Measurements from ENCODE around the gene SMYD3. TPM values are rescaled to one million over a fixed set of nuclear protein-coding genes. Genes with fewer than 3 reads are reported as not detected.
"Not testable (repeated sequence)": the region's sequence is repeated elsewhere in the genome, so short reads cannot be mapped to it uniquely, and the experiment has no call there.

The SMYD3 gene
- total and polyA plus RNA-seq, 5 donors from 2014 or later: 17.7 to 36.6 (median 28.9) TPM

GRCh38 chr1:245774931-245775330, 732.1 kb downstream of the SMYD3 start:
- not testable (repeated sequence) for H3K27me3 Mint-ChIP-seq; H3K36me3 Mint-ChIP-seq; H3K27ac ChIP-seq (ENCODE audit: insufficient read depth, low read length, poor library complexity, severe bottlenecking)

GRCh38 chr1:245774196-245774595, 732.9 kb downstream of the SMYD3 start:
- Histone ChIP-seq H3K27ac (ENCODE audit: insufficient read depth, low read length, poor library complexity, severe bottlenecking) (no peak overlapping the region), H3K27me3 (ENCODE audit: control insufficient read depth, insufficient read depth, low read length) (no peaks in the 10 kb centered on the region), H3K36me3 (ENCODE audit: control insufficient read depth, insufficient read depth, low read length) (peaks cover 2% of the 10 kb centered on the region), H3K9me3 (ENCODE audit: control insufficient read depth in 2 of 2, low read length in 2 of 2) (no peaks in the 10 kb centered on the region), H3K4me1 (ENCODE audit: control insufficient read depth, insufficient read depth, low read length, poor library complexity, severe bottlenecking) (no peaks in the 10 kb centered on the region), H3K4me3 (ENCODE audit: low read depth, low read length) (no peak overlapping the region)
- no peak overlapping the region for H3K27ac Mint-ChIP-seq
- peaks cover 0 to 1% (median 0%) of the 10 kb centered on the region in 7 donors for H3K9me3 Mint-ChIP-seq
- no peak for ATAC-seq (ENCODE audit: low read depth in 2 of 2)
- H3K27me3 Mint-ChIP-seq: no peaks in the 10 kb centered on the region
- H3K4me3 Mint-ChIP-seq: no peak overlapping the region
- DNase-seq: no peak
- H3K4me1 Mint-ChIP-seq: peaks cover 0 to 5% (median under 1%) of the 10 kb centered on the region in 4 donors
- peaks cover 10% of the 10 kb centered on the region for H3K36me3 Mint-ChIP-seq

More at GRCh38 chr1:245774931-245775330, 732.1 kb downstream of the SMYD3 start:
- H3K9me3 Mint-ChIP-seq; H3K4me3 Mint-ChIP-seq; H3K27ac Mint-ChIP-seq; H3K4me1 Mint-ChIP-seq; ATAC-seq (ENCODE audit: low read depth in 2 of 2); H3K9me3 ChIP-seq (ENCODE audit: control insufficient read depth in 2 of 2, low read length in 2 of 2); DNase-seq; H3K36me3 ChIP-seq (ENCODE audit: control insufficient read depth, insufficient read depth, low read length); H3K4me3 ChIP-seq (ENCODE audit: low read depth, low read length); H3K27me3 ChIP-seq (ENCODE audit: control insufficient read depth, insufficient read depth, low read length); H3K4me1 ChIP-seq (ENCODE audit: control insufficient read depth, insufficient read depth, low read length, poor library complexity, severe bottlenecking): not testable (repeated sequence)

DNA sequence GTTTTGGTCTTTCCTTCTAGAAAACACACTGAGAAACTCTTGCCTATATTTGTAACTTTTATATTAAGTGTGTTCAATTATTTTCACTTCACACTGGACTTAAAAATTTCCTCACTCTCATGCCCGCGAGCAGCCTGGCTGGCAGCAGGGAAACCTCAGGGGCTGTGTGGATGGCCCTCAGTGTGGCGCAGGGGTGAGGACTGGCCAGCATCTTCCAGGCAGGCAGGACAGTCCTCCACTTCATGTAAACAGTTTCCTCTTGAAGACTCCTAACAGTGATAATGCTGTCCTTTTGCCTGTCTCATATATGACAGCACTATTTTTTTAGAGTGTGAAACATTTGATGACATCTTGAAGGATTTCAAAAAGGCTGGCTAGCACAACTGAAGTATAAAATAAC, 733.7 kb downstream of the SMYD3 start:
- Histone ChIP-seq H3K27ac (ENCODE audit: insufficient read depth, low read length, poor library complexity, severe bottlenecking) (no peak overlapping the region), H3K36me3 (ENCODE audit: control insufficient read depth, insufficient read depth, low read length) (peaks cover 2% of the 10 kb centered on the region), H3K4me3 (ENCODE audit: low read depth, low read length) (no peak overlapping the region), H3K27me3 (ENCODE audit: control insufficient read depth, insufficient read depth, low read length) (no peaks in the 10 kb centered on the region), H3K9me3 (ENCODE audit: control insufficient read depth in 2 of 2, low read length in 2 of 2) (no peaks in the 10 kb centered on the region), H3K4me1 (ENCODE audit: control insufficient read depth, insufficient read depth, low read length, poor library complexity, severe bottlenecking) (no peaks in the 10 kb centered on the region)
- Mint-ChIP-seq H3K27me3 (no peaks in the 10 kb centered on the region), H3K27ac (no peak overlapping the region), H3K36me3 (peaks cover 11% of the 10 kb centered on the region), H3K4me1 (peaks cover 0 to 5% (median under 1%) of the 10 kb centered on the region in 4 donors), H3K4me3 (no peak overlapping the region), H3K9me3 (no peaks in the 10 kb centered on the region)
- no peak for ATAC-seq (ENCODE audit: low read depth in 2 of 2)
- no peak for DNase-seq

DNA sequence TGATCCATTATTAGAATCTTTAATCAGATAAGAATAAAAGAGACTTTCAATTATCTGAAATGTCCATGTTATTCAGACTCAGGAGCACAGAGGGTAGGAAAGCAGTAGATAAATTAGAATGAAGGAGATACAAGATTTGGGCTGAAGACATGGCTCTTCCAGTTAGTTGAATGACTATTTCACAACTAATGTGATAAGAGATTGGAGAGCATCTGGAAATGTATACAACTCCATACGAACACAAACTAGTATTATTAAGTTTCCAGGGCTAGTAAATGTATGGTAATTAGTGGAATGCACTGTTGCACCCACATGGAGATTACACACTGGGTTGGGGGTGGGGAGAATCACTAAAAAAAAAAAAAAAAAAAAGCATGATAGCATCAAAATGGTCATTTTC, 734.3 kb downstream of the SMYD3 start:
- no peaks in the 10 kb centered on the region for H3K27me3 Mint-ChIP-seq
- no peak for ATAC-seq (ENCODE audit: low read depth in 2 of 2)
- H3K36me3 Mint-ChIP-seq: peaks cover 15% of the 10 kb centered on the region

DNA sequence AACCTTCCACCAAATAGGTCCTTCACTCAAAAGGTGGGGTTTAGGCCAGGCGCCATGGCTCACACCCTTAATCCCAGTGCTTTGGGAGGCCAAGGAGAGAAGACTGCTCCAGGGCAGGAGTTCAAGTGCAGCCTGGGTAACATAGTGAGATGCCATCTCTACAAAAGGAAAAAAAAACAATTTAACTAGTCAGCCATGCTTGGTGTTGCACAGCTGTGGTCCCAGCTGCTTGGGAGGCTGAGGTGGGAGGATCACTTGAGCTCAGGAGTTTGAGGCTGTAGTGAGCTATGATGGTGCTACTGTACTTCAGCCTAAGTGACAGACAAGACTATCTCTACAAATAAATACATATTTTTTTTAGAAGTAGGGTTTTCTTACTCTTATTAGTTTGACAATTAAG, 734.8 kb downstream of the SMYD3 start:
- Histone ChIP-seq H3K36me3 (ENCODE audit: control insufficient read depth, insufficient read depth, low read length) (peaks cover 2% of the 10 kb centered on the region), H3K4me3 (ENCODE audit: low read depth, low read length) (no peak overlapping the region), H3K27me3 (ENCODE audit: control insufficient read depth, insufficient read depth, low read length) (no peaks in the 10 kb centered on the region), H3K4me1 (ENCODE audit: control insufficient read depth, insufficient read depth, low read length, poor library complexity, severe bottlenecking) (no peaks in the 10 kb centered on the region), H3K27ac (ENCODE audit: insufficient read depth, low read length, poor library complexity, severe bottlenecking) (no peak overlapping the region), H3K9me3 (ENCODE audit: control insufficient read depth in 2 of 2, low read length in 2 of 2) (no peaks in the 10 kb centered on the region)
- Mint-ChIP-seq H3K4me1 (peaks cover 0 to 5% (median under 1%) of the 10 kb centered on the region in 4 donors), H3K27me3 (no peaks in the 10 kb centered on the region), H3K27ac (no peak overlapping the region), H3K4me3 (no peak overlapping the region), H3K9me3 (no peaks in the 10 kb centered on the region), H3K36me3 (peaks cover 14% of the 10 kb centered on the region)
- ATAC-seq (ENCODE audit: low read depth in 2 of 2) (no peak), DNase-seq (no peak)

More for the DNA sequence above, 734.3 kb downstream of the SMYD3 start:
- Histone ChIP-seq H3K9me3 (ENCODE audit: control insufficient read depth in 2 of 2, low read length in 2 of 2) (no peaks in the 10 kb centered on the region), H3K27me3 (ENCODE audit: control insufficient read depth, insufficient read depth, low read length) (no peaks in the 10 kb centered on the region), H3K4me1 (ENCODE audit: control insufficient read depth, insufficient read depth, low read length, poor library complexity, severe bottlenecking) (no peaks in the 10 kb centered on the region), H3K27ac (ENCODE audit: insufficient read depth, low read length, poor library complexity, severe bottlenecking) (no peak overlapping the region), H3K36me3 (ENCODE audit: control insufficient read depth, insufficient read depth, low read length) (peaks cover 2% of the 10 kb centered on the region), H3K4me3 (ENCODE audit: low read depth, low read length) (no peak overlapping the region)
- Mint-ChIP-seq H3K4me1 (peaks cover 0 to 5% (median under 1%) of the 10 kb centered on the region in 4 donors), H3K4me3 (no peak overlapping the region), H3K9me3 (no peaks in the 10 kb centered on the region), H3K27ac (no peak overlapping the region)
- DNase-seq: no peak

GRCh38 chr1:245771511-245772281, 735.4 kb downstream of the SMYD3 start:
- Histone ChIP-seq H3K27me3 (ENCODE audit: control insufficient read depth, insufficient read depth, low read length) (no peaks in the 10 kb centered on the region), H3K27ac (ENCODE audit: insufficient read depth, low read length, poor library complexity, severe bottlenecking) (no peak overlapping the region), H3K4me3 (ENCODE audit: low read depth, low read length) (no peak overlapping the region), H3K36me3 (ENCODE audit: control insufficient read depth, insufficient read depth, low read length) (peaks cover 2% of the 10 kb centered on the region), H3K9me3 (ENCODE audit: control insufficient read depth in 2 of 2, low read length in 2 of 2) (no peaks in the 10 kb centered on the region), H3K4me1 (ENCODE audit: control insufficient read depth, insufficient read depth, low read length, poor library complexity, severe bottlenecking) (no peaks in the 10 kb centered on the region)
- Mint-ChIP-seq H3K9me3 (no peaks in the 10 kb centered on the region), H3K4me3 (no peak overlapping the region), H3K27me3 (no peaks in the 10 kb centered on the region), H3K4me1 (peaks cover 0 to 5% (median under 1%) of the 10 kb centered on the region in 4 donors), H3K27ac (no peak overlapping the region), H3K36me3 (peaks cover 21% of the 10 kb centered on the region)
- DNase-seq (no peak), ATAC-seq (ENCODE audit: low read depth in 2 of 2) (no peak)

DNA sequence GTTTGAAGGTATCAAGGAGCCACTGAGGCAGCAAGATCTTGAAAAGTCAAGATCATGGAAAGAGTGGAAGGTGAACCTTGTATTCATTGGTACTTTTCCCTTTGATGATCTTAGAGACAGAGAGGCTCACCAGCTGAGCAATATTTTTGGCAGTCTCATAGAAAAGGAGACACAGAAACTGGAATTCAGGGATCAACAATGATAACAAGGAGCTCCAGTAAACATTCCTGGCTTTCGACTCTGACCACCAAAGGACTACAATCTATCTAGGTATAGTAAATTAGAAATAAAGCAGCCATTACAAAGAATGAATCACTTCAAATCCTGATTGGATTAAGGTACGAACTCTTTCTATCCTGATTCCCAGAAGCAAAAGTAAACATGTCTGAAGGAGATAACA, 736.9 kb downstream of the SMYD3 start:
- Histone ChIP-seq H3K4me3 (ENCODE audit: low read depth, low read length) (no peak overlapping the region), H3K4me1 (ENCODE audit: control insufficient read depth, insufficient read depth, low read length, poor library complexity, severe bottlenecking) (no peaks in the 10 kb centered on the region), H3K27me3 (ENCODE audit: control insufficient read depth, insufficient read depth, low read length) (no peaks in the 10 kb centered on the region), H3K27ac (ENCODE audit: insufficient read depth, low read length, poor library complexity, severe bottlenecking) (no peak overlapping the region), H3K36me3 (ENCODE audit: control insufficient read depth, insufficient read depth, low read length) (peaks cover 2% of the 10 kb centered on the region), H3K9me3 (ENCODE audit: control insufficient read depth in 2 of 2, low read length in 2 of 2) (no peaks in the 10 kb centered on the region)
- peaks cover 0 to 5% (median under 1%) of the 10 kb centered on the region in 4 donors for H3K4me1 Mint-ChIP-seq
- H3K27ac Mint-ChIP-seq: no peak overlapping the region
- no peak for DNase-seq
- no peaks in the 10 kb centered on the region for H3K27me3 Mint-ChIP-seq
- H3K4me3 Mint-ChIP-seq: no peak overlapping the region
- ATAC-seq (ENCODE audit: low read depth in 2 of 2): no peak
- H3K36me3 Mint-ChIP-seq: peaks cover 29% of the 10 kb centered on the region
- no peaks in the 10 kb centered on the region for H3K9me3 Mint-ChIP-seq

DNA sequence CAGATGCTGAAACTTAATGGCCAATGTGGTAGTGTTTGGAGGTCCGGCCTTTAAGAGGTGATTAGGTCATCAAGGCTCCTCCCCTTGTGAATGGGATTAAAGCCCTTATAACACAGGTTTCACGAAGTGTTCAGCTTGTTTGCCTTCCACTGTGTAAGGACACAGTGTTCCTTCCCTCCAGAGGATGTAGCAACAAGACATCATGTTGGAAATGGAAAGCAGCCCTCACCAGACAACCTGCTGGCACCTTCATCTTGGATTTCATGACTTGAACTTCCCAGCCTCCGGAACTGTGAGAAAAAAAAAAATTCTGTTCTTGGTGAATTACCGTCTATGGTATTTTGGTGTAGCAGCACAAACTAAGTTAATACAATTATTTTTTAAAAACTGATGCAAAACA, 738.5 kb downstream of the SMYD3 start:
- H3K27ac Mint-ChIP-seq: no peak overlapping the region
- Histone ChIP-seq H3K27ac (ENCODE audit: insufficient read depth, low read length, poor library complexity, severe bottlenecking) (no peak overlapping the region), H3K27me3 (ENCODE audit: control insufficient read depth, insufficient read depth, low read length) (no peaks in the 10 kb centered on the region), H3K9me3 (ENCODE audit: control insufficient read depth in 2 of 2, low read length in 2 of 2) (no peaks in the 10 kb centered on the region), H3K4me3 (ENCODE audit: low read depth, low read length) (no peak overlapping the region), H3K36me3 (ENCODE audit: control insufficient read depth, insufficient read depth, low read length) (peaks cover 2% of the 10 kb centered on the region), H3K4me1 (ENCODE audit: control insufficient read depth, insufficient read depth, low read length, poor library complexity, severe bottlenecking) (no peaks in the 10 kb centered on the region)
- H3K9me3 Mint-ChIP-seq: no peaks in the 10 kb centered on the region
- H3K4me1 Mint-ChIP-seq: peaks cover 0 to 5% (median under 1%) of the 10 kb centered on the region in 4 donors
- DNase-seq (no peak), ATAC-seq (ENCODE audit: low read depth in 2 of 2) (no peak)
- H3K36me3 Mint-ChIP-seq: peaks cover 36% of the 10 kb centered on the region
- H3K27me3 Mint-ChIP-seq: no peaks in the 10 kb centered on the region
- H3K4me3 Mint-ChIP-seq: no peak overlapping the region

All from CD4-positive, CD25-positive, alpha-beta regulatory T cell (primary cell).